T1000 (cell line): ENCODE measurements around the gene BATF.
"Not testable (repeated sequence)": the region's sequence is repeated elsewhere in the genome, so short reads cannot be mapped to it uniquely, and the experiment has no call there.

Experiments used
- DNase-seq: peaks from one replicate; lab custom pipeline; 2025; ENCODE audit warnings: mixed read lengths; lab: John Stamatoyannopoulos, UW

BATF gene

GRCh38 chr14:75522224-75522982 lies at the start of gene BATF:
Gene BATF (plus strand): TSS chr14:75522469. CDS start chr14:75522683, 214 bp downstream.
- no peak for DNase-seq

GRCh38 chr14:75474127-75474526 lies 48.1 kb upstream of the BATF start:
- DNase-seq: not testable (repeated sequence)

- DNase-seq: no peak
Measured at GRCh38 chr14:75476274-75476995, 45.8 kb upstream of the BATF start.

GRCh38 chr14:75477881-75478280 lies 44.4 kb upstream of the BATF start:
- no peak for DNase-seq

- DNase-seq: no peak
Measured at GRCh38 chr14:75479770-75480600, 42.3 kb upstream of the BATF start.

GRCh38 chr14:75482366-75482765 lies 39.9 kb upstream of the BATF start:
- no peak for DNase-seq

GRCh38 chr14:75484711-75485429 lies 37.4 kb upstream of the BATF start:
- DNase-seq: no peak

- DNase-seq: no peak
Measured at GRCh38 chr14:75486318-75486717, 36.0 kb upstream of the BATF start.

GRCh38 chr14:75487155-75487671 lies 35.1 kb upstream of the BATF start:
- DNase-seq: no peak

- no peak for DNase-seq
Measured at GRCh38 chr14:75489480-75489837, 32.8 kb upstream of the BATF start.

- no peak for DNase-seq
Measured at GRCh38 chr14:75491376-75491978, 30.8 kb upstream of the BATF start.

GRCh38 chr14:75492832-75493591 lies 29.3 kb upstream of the BATF start:
- DNase-seq: no peak

- no peak for DNase-seq
Measured at GRCh38 chr14:75493592-75494087, 28.6 kb upstream of the BATF start.

- no peak for DNase-seq
Measured at GRCh38 chr14:75494896-75495295, 27.4 kb upstream of the BATF start.

GRCh38 chr14:75495399-75495798 lies 26.9 kb upstream of the BATF start:
- no peak for DNase-seq

- DNase-seq: no peak
Measured at GRCh38 chr14:75495882-75496281, 26.4 kb upstream of the BATF start.

GRCh38 chr14:75496755-75497154 lies 25.5 kb upstream of the BATF start:
- DNase-seq: no peak

- no peak for DNase-seq
Measured at GRCh38 chr14:75497191-75497590, 25.1 kb upstream of the BATF start.

- DNase-seq: no peak
Measured at GRCh38 chr14:75497701-75498100, 24.6 kb upstream of the BATF start.
